ENCODE measurements around the gene MAPT. TPM values are rescaled to one million over a fixed set of nuclear protein-coding genes. Genes with fewer than 3 reads are reported as not detected.

Gene MAPT
- total RNA-seq, 3 donors from 2014 or later (not counting 1 experiment from before 2014, with no cell fraction given) = 0.14 to 1.3 (median 0.58) TPM

DNA sequence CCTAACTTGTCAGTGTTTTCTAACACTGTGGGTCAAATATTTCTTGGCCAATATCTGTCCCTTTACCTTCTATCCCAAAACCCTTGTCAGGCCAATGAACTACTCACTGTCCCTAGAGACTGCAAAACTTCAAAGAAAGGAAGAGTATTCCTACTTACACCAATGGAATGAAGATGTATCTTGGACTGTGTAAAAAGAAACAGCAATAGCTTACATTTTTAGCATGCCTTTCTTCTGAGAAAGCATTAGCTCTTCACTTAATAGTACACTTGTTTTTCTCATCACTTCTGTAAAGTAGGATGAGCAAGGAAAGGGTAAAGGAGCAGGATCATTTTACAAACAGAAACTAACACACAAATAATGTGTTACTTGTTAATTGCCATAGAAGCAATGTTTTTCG is 178.6 kb downstream of the MAPT start:
- no peaks in the 10 kb centered on the region for H3K4me1 ChIP-seq (ENCODE audit: control insufficient read depth, insufficient read depth, low read length)
- H3K27me3 ChIP-seq (ENCODE audit: control insufficient read depth, insufficient read depth, low read length) = no peaks in the 10 kb centered on the region
- no peaks in the 10 kb centered on the region for H3K9me3 Mint-ChIP-seq
- H3K4me3 Mint-ChIP-seq = no peak overlapping the region
- ATAC-seq (no peak), DNase-seq (no peak)
- H3K36me3 ChIP-seq (ENCODE audit: control insufficient read depth, insufficient read depth, low read length) = peaks cover 15% of the 10 kb centered on the region
- H3K9me3 ChIP-seq (ENCODE audit: control insufficient read depth, insufficient read depth, low read length) = no peaks in the 10 kb centered on the region
- no CpG with 5 or more reads among the region's 1 CpG for WGBS (ENCODE audit: insufficient coverage)
- peak overlapping the region; percentile 59 to 64 for H3K27ac Mint-ChIP-seq
- H3K4me1 Mint-ChIP-seq = peaks cover 29 to 34% of the 10 kb centered on the region in 2 donors
- TF ChIP-seq, protein P1, sequence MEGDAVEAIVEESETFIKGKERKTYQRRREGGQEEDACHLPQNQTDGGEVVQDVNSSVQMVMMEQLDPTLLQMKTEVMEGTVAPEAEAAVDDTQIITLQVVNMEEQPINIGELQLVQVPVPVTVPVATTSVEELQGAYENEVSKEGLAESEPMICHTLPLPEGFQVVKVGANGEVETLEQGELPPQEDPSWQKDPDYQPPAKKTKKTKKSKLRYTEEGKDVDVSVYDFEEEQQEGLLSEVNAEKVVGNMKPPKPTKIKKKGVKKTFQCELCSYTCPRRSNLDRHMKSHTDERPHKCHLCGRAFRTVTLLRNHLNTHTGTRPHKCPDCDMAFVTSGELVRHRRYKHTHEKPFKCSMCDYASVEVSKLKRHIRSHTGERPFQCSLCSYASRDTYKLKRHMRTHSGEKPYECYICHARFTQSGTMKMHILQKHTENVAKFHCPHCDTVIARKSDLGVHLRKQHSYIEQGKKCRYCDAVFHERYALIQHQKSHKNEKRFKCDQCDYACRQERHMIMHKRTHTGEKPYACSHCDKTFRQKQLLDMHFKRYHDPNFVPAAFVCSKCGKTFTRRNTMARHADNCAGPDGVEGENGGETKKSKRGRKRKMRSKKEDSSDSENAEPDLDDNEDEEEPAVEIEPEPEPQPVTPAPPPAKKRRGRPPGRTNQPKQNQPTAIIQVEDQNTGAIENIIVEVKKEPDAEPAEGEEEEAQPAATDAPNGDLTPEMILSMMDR (IDR thresholded peaks at IDR 0.05) = no peak
- intact Hi-C loops (cut with micrococcal nuclease) = no loop called here
- H3K36me3 Mint-ChIP-seq = no peaks in the 10 kb centered on the region
- H3K27me3 Mint-ChIP-seq (ENCODE audit: low read depth in 2 of 2) = no peaks in the 10 kb centered on the region
- no peak overlapping the region for H3K4me3 ChIP-seq (ENCODE audit: low read length)
- H3K27ac ChIP-seq (ENCODE audit: low read length) = no peak overlapping the region

DNA sequence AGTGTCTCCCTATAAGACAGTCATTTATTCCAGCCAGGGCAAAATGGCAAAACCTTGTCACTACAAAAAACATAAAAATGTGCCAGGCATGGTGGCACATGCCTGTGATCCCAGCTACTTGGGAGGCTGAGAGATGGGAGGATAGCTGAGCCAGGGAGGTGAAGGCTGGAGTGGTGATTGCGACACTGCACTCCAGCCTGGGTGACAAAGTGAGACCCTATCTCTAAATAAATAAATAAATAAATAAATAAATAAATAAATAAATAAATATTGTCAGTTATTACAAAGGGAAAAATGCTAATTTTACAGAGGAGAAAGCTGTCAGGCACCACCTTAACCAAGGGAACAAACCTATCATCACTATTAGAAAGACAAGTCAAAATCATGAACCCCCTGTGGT is 180.2 kb downstream of the MAPT start:
- no CpG with 5 or more reads among the region's 1 CpG for WGBS (ENCODE audit: insufficient coverage)
- H3K9me3 Mint-ChIP-seq = no peaks in the 10 kb centered on the region
- no peak overlapping the region for H3K4me3 ChIP-seq (ENCODE audit: low read length)
- no peaks in the 10 kb centered on the region for H3K27me3 Mint-ChIP-seq (ENCODE audit: low read depth in 2 of 2)
- peaks cover 18% of the 10 kb centered on the region for H3K36me3 ChIP-seq (ENCODE audit: control insufficient read depth, insufficient read depth, low read length)
- no peak overlapping the region for H3K27ac ChIP-seq (ENCODE audit: low read length)
- H3K4me3 Mint-ChIP-seq = no peak overlapping the region
- TF ChIP-seq, protein P1 (IDR thresholded peaks at IDR 0.05) = no peak
- H3K27ac Mint-ChIP-seq = peak overlapping the region in 1 of 2 donors; percentile 64
- H3K27me3 ChIP-seq (ENCODE audit: control insufficient read depth, insufficient read depth, low read length) = no peaks in the 10 kb centered on the region
- intact Hi-C loops (cut with micrococcal nuclease) = no loop called here
- H3K9me3 ChIP-seq (ENCODE audit: control insufficient read depth, insufficient read depth, low read length) = no peaks in the 10 kb centered on the region
- no peaks in the 10 kb centered on the region for H3K36me3 Mint-ChIP-seq
- DNase-seq (no peak), ATAC-seq (no peak)
- peaks cover 39 to 42% of the 10 kb centered on the region in 2 donors for H3K4me1 Mint-ChIP-seq
- H3K4me1 ChIP-seq (ENCODE audit: control insufficient read depth, insufficient read depth, low read length) = no peaks in the 10 kb centered on the region

Other genes starting within 250 kb of the MAPT start
- not detected for gene CRHR1, start 110.2 kb upstream of the MAPT start, total RNA-seq
- not detected for gene SPPL2C, start 49.7 kb upstream of the MAPT start, total RNA-seq
- gene STH, start 104.7 kb downstream of the MAPT start, total RNA-seq = not detected

Measured in natural killer cell (primary cell).